GM19467 (cell line): ENCODE results near the gene SERTAD1.

Experiments used
- ATAC-seq: cut with Tn5 transposase; IDR thresholded peaks from one replicate; pipeline ENCODE4 v1.9.1; 2021; ENCODE audit warnings: mild to moderate bottlenecking, moderate library complexity; ENCODE audit not compliant: unreplicated experiment

Gene SERTAD1

DNA sequence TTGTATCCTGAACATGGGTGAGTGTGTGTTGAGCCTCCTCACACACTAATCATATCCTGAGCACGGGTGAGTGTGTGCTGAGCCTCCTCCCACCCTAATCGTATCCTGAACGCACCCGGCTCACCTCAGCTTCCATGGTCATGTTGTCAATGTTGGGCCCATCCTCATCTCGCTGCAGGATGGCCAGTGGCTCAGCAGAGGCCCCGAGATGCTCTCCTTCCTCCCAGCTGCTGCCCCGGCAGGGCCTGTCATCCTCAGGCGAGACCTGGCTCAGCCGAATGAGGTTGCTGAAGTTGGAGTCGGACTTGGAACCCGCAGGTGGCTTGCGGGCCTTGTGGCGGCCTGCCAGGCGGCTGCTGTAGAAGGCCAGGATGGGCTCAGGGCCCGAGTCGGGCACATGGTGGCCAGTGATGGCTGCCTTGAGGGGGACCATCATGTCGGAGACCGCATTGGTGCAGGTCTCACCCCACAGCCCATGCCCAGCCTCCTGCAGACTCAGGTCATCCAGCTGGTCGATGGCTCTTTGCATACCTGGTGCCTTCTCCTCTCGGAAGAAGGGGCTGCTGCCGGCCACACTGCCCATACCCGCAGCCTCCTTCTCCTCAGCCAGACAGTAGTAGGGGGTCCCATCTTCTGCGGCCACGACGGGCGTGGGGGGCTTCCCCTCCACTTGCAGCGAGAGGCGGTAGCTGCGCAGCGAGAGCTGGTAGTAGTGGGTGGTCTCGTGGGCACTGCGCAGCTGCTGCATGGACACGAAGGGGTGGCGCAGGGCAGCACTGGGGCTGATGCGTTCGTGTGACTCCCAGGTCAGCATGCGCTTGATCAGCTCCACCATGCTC, 45.4 kb downstream of the SERTAD1 start:
- ATAC-seq: no peak

DNA sequence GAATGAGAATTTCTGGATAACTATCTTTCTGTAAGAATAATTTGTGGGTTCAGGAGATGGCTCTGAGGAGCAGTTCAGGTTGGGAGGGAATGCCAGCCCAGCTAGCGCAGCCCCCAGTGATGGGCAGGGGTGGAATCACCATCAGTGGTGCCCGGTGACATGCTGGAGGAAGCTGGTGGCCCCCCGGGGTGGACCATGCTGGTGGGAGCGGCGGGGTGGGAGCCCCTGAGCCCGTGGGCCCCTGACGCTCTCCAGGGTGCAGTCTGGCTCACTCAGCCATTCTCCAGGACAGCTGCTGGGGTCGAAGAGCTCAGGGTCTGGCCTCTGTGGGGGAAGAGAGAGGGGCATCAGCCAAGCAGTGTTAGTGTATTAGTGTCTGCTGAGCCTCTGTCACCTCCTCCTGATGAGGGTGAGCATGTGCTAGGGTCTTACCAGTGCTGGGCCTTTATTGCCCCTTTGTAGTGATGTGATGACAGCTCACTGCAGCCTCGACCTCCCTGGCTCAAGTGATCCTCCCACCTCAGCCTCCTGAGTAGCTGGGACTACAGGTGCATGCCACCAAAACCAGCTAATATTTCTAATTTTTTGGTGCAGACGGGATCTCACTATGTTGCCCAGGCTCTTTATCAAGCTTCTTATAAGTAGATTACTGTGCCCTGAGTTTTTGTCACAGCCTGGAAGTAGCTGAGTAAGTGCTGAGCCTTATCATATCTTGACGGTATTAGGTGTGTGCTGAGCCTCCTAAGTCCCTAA, 46.2 kb downstream of the SERTAD1 start:
- no peak for ATAC-seq

DNA sequence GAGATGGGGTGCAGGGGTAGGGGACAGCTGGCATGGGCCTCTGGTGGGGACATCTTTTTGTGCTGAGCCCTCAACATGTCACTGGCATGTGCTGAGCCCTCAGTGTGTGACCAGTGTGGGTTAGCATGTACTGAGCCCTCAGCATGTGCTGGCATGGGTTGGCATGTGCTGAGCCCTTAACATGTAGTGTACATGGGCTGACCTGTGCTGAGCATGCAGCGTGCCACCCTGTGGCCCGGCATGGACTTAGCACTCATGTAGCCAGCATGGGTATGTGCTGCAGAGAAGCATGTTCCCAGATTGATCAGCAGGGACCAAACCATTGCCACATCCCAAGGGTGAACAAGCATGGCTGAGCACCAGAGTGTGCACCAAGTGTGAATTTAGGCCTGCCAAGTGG, 47.3 kb downstream of the SERTAD1 start:
- ATAC-seq: no peak

DNA sequence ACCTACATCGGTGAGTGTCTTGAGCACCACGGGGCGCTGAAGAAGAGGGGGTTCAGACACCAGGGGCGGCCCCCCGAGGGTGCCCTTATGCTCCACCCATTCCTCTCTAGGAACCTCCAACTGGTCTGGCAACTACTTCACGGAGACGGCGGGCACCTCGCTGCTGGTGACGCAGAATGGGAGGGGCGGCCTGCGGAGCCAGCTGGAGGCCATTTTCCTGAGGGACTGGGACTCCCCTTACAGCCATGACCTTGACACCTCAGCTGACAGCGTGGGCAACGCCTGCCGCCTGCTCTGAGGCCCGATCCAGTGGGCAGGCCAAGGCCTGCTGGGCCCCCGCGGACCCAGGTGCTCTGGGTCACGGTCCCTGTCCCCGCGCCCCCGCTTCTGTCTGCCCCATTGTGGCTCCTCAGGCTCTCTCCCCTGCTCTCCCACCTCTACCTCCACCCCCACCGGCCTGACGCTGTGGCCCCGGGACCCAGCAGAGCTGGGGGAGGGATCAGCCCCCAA, 47.9 kb downstream of the SERTAD1 start:
- no peak for ATAC-seq

DNA sequence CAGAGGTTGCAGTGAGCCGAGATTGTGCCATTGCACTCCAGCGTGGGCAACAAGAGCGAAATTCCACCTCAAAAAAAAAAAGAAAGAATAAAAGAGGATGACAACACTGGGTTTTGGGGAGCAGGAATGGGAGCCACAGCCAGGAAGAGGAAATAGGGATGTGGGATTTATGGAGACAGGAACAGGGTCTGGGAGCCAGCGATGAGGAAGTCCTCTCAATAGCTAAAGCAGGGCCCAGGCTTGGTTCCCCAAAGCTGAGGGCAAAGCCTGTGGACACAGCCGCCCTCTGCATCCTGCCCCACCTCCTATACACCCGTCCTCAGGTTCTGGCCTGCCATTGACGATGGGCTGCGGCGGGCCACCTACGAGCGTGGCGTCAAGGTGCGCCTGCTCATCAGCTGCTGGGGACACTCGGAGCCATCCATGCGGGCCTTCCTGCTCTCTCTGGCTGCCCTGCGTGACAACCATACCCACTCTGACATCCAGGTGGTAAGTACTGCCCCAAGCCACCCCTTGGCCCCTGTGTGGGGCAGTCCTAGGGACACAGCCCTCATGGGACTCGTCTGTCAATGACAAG, 49.4 kb downstream of the SERTAD1 start:
- no peak for ATAC-seq

DNA sequence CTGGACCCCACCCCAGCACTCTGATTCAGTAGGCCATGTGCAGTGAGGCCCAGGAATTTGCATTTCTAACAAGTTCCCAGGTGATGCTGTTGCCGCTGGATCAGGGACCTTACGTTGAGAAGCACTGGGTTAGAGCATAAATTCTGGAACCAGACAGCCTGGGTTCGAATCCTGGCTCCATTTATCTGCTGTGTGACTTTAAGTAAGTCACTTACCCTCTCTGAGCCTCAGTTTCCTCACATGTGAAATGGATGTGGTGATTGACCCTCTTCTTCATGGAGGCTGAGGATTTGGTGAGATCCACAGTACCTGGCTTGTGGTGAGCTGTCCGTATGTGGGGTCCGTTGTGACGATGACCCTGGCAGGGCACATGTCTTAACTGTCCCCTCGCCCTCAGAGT, 51.7 kb downstream of the SERTAD1 start:
- ATAC-seq: no peak

DNA sequence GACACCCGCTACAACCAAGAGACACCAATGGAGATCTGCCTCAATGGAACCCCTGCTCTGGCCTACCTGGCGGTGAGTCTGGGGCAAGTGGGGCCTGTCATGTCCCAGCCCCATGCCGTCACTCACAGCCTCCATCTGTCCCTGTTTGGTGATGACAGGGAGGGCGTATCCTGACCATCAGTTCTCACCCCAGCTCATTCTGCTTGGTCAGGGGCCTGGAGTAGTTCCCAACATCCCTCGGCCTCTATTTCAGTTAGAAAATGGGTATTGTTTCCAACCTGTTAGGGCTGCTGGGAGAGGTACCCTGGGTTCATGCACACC, 54.0 kb downstream of the SERTAD1 start:
- ATAC-seq: no peak
